ENCODE results near the gene SLC25A51.

The SLC25A51 gene

GRCh38 chr9:37943345-37944265 is 39.7 kb upstream of the SLC25A51 start:
- TF ChIP-seq ZNF274 (IDR thresholded peaks at IDR 0.05; ENCODE audit: low read depth, low read length): no peak
- no peak overlapping the region for H3K4me3 ChIP-seq (ENCODE audit: low read length)

DNA sequence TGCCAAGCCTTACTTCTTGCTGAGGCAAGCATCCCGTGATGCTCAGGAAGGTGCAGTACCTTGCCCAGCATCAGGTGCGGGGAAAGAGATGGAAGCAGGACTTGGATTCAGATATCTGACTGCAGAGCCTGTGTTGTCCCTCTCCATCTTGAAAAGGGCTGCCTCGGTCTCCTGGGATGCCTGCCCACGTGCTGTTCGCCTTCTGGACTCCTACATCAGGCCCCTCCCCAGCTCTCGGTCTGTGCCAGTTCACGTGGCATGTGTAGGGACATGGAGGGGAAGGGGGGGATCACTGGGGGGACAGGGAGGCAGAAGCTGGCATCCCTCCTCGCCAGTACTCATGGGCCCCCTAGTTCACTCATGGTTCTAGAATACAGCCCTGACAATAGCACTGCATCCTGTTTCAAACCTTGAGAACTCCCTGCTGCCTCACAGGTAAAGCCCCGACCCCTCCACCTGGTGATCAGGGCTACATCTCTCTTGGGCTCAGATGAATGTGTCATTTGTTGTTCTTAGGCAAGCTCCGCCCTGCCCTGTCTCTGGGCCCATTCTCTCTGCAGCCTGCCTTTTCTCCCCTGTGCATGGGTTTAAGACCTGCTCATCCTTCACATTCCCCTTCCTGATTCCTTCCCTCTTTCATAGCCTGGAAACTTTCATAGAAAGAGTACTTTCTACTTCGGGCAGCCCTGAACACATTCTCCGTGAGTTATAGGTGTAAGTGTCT is 38.9 kb upstream of the SLC25A51 start:
- TF ChIP-seq ZNF274 (IDR thresholded peaks at IDR 0.05; ENCODE audit: low read depth, low read length): no peak

DNA sequence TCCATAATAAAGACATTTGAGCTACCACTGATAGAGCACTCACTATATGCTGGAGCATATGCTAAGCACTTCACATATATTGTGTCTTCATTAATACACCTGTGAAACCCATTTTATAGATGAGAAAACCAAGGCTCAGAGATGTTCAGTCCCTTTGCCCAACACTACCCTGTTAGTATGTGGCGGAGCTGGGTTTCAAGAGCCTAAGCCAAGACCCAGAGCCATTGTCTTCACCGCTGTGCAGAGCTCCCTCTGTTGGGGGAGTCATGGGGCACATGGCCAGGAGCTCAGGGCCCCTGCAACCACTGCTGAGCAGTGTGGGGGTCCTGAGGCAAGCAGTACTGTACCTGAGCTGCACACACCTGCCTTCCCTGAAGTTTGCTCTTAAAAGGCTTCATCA is 37.3 kb upstream of the SLC25A51 start:
- TF ChIP-seq ZNF274 (IDR thresholded peaks at IDR 0.05; ENCODE audit: low read depth, low read length): no peak

More for the DNA sequence above, 38.9 kb upstream of the SLC25A51 start:
- no peak overlapping the region for H3K4me3 ChIP-seq (ENCODE audit: low read length)

DNA sequence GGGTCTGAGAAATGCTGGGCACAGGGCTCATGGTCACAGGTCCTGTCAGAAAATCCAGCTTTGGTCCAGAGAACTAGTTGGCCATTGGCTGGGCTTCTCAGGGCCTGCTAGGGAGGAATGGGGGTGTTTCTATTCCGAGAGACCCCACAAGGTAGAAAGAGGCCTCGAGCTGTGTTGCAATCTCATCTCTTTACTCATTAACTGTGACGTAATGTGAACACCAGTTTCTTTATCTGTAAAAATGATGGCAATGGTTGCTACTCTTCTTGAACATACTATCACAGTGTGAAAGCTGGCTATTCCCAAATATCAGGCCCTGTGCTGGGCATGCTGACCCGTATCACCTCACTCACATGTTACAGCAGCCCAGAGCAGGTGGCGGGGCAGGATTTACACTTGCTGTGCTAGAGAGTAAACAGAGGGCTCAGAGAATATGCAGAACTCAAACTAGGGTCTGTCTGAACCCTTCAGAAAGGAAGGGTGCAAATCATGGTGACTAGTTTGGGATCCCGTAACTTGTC is 35.7 kb upstream of the SLC25A51 start:
- H3K4me3 ChIP-seq (ENCODE audit: low read length): no peak overlapping the region

More for the DNA sequence above, 37.3 kb upstream of the SLC25A51 start:
- H3K4me3 ChIP-seq (ENCODE audit: low read length): no peak overlapping the region

GRCh38 chr9:37938121-37938891 is 34.4 kb upstream of the SLC25A51 start:
- no peak for TF ChIP-seq ZNF274 (IDR thresholded peaks at IDR 0.05; ENCODE audit: low read depth, low read length)
- H3K4me3 ChIP-seq (ENCODE audit: low read length): no peak overlapping the region

More for the DNA sequence above, 35.7 kb upstream of the SLC25A51 start:
- no peak for TF ChIP-seq ZNF274 (IDR thresholded peaks at IDR 0.05; ENCODE audit: low read depth, low read length)

GRCh38 chr9:37937366-37937765 is 33.4 kb upstream of the SLC25A51 start:
- no peak for TF ChIP-seq ZNF274 (IDR thresholded peaks at IDR 0.05; ENCODE audit: low read depth, low read length)
- no peak overlapping the region for H3K4me3 ChIP-seq (ENCODE audit: low read length)

GRCh38 chr9:37936965-37937364 is 33.0 kb upstream of the SLC25A51 start:
- TF ChIP-seq ZNF274 (IDR thresholded peaks at IDR 0.05; ENCODE audit: low read depth, low read length): no peak
- no peak overlapping the region for H3K4me3 ChIP-seq (ENCODE audit: low read length)

DNA sequence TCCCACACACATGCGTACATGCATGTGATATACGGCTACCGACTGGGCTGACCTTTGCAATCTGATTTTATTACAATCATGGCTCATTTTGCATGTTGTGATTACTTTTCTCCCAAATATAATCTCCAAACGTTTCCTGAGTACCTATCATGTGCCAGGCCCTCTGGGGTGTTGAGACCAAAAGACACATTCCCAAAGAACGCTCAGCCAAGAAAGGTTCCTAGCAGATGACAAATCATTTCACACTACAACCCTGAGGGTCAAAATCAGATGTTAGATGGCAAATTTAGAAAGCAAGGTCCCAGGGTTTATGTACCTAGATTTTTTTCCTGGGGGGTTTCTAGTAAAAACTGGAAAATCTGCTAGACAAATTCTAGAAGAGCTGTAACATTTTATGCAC is 32.4 kb upstream of the SLC25A51 start:
- no peak overlapping the region for H3K4me3 ChIP-seq (ENCODE audit: low read length)
- no peak for TF ChIP-seq ZNF274 (IDR thresholded peaks at IDR 0.05; ENCODE audit: low read depth, low read length)

DNA sequence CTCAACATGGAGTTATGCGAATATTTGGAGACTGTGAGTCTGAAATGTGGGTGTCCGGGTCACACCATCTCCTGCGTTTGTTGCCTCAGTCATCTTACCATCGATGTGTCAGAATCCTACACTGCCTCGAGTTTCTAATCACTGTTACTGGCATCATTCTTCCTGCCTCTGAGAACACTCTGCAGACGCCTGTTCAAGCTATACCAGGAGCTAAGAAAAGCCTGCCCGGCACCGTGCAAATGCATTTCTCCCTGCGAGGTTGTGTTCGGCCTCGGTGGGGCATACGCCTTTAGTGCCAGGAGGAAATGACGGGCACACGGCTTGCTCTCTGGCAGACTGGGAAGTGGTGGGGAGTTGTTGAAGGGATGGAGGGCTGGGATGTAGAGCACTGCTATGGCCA is 31.2 kb upstream of the SLC25A51 start:
- TF ChIP-seq ZNF274 (IDR thresholded peaks at IDR 0.05; ENCODE audit: low read depth, low read length): no peak
- H3K4me3 ChIP-seq (ENCODE audit: low read length): no peak overlapping the region

DNA sequence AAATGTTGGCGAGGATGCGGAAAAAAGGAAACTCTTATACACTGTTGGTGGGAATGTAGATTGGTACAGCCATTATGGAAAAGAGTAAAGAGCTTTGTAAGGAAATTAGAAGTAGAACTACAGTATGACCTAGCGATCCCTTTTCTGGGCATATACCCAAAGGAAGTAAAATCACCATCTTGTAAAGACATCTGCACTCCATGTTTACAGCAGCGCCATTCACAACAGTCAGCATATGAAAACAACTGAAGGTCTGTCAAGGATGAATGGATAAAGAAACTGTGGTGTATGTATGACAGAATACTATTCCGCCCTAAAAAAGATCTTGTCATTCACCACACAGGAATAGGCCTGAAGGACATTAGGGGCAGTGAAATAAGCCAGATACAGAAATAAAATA is 27.7 kb upstream of the SLC25A51 start:
- no peak overlapping the region for H3K4me3 ChIP-seq (ENCODE audit: low read length)
- no peak for TF ChIP-seq ZNF274 (IDR thresholded peaks at IDR 0.05; ENCODE audit: low read depth, low read length)

GRCh38 chr9:37929441-37929895 is 25.5 kb upstream of the SLC25A51 start:
- no peak for TF ChIP-seq ZNF274 (IDR thresholded peaks at IDR 0.05; ENCODE audit: low read depth, low read length)
- no peak overlapping the region for H3K4me3 ChIP-seq (ENCODE audit: low read length)

GRCh38 chr9:37928552-37929430 is 24.9 kb upstream of the SLC25A51 start:
- no peak overlapping the region for H3K4me3 ChIP-seq (ENCODE audit: low read length)
- TF ChIP-seq ZNF274 (IDR thresholded peaks at IDR 0.05; ENCODE audit: low read depth, low read length): no peak

Measured in GM08714 (cell line).